ENCODE measurements around the gene STRIT1. TPM values are rescaled to one million over a fixed set of nuclear protein-coding genes. Genes with fewer than 3 reads are reported as not detected.
"Not testable (repeated sequence)": the region's sequence is repeated elsewhere in the genome, so short reads cannot be mapped to it uniquely, and the experiment has no call there.

STRIT1 gene
- total RNA-seq, 1 donor from 2014 or later = not detected

DNA sequence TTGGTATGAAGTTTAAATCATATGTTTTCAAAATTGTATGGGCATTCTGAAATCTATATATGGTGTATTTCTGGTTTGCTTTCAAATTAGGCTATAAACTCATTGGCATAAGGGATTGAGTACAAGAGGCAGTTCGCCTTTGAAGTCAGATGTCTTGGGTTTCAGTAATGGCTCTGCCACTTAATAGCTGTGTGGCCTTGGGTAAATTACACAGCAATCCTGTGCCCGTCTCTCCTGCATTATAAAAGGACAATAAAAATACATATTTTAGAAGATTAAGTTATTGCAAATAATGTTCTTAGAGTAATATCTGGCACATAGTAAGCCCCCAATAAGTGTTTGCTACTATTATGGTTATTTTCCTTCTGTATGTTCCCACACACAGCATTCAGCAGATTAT is 20.4 kb upstream of the STRIT1 start:
- intact Hi-C loops (cut with micrococcal nuclease) = no loop called here

GRCh38 chr3:155313300-155313699 is 19.8 kb upstream of the STRIT1 start:
- intact Hi-C loops (cut with micrococcal nuclease) = no loop called here

DNA sequence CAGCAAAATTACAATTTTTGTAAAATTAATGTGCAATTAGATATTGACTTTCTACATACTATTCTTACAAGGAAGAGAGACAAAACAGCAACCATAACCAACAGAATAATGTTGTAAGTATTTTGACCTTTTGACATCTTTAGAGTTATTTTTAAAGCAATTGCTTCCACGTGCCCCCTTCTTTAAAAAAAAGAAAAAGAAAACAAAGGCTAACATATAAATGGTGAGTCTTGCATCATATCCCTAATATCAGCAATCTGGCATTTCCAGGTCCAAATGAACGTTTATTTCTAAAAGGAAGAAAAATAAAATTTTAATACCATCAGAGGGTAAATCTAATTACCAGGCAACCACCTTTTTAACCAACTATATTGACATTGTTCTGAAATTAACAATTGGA is 19.3 kb upstream of the STRIT1 start:
- intact Hi-C loops (cut with micrococcal nuclease) = no loop called here

DNA sequence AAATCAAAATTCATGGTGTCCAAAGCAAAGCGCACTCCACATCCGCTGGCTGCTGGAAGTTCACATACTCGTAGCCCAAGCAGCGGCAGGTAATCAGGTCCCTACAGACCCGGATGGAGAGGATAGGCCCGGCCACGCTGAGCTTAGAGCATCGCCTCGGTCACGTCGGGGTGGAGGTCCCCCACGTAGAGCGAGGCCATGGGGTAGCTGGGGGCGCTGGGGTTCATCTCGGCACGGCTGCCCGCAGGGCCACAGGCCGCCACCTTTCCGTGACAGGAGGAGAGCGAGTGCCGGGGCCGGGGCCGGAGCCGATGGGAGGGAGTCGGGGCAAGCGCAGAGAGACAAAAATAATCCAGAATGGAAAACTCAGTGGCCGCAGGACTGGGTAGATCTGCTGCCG is 16.1 kb upstream of the STRIT1 start:
- intact Hi-C loops (cut with micrococcal nuclease) = no loop called here

- intact Hi-C loops (cut with micrococcal nuclease) = no loop called here
Measured at GRCh38 chr3:155308831-155309230, 15.3 kb upstream of the STRIT1 start.

GRCh38 chr3:155307183-155307582 is 13.7 kb upstream of the STRIT1 start:
- intact Hi-C loops (cut with micrococcal nuclease) = no loop called here

DNA sequence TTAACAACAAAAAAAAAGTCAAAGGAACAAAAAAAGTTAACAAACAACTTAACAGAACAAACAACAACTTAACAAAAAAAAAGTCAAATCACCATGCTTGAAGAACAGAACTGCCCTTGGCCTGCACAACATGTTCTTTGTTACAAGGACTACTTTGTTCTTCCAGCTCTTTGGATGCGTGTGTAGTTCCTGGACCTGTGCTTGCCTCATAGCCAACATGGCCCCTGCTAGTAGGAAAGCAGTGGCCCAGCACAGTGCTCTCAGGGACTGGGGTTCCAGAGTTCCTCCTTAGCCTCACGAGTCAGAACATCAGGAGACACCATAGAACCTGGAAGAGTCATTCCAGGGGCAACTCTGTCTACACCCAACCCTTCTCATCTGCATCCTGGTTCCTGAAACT is 10.9 kb upstream of the STRIT1 start:
- intact Hi-C loops (cut with micrococcal nuclease) = no loop called here

DNA sequence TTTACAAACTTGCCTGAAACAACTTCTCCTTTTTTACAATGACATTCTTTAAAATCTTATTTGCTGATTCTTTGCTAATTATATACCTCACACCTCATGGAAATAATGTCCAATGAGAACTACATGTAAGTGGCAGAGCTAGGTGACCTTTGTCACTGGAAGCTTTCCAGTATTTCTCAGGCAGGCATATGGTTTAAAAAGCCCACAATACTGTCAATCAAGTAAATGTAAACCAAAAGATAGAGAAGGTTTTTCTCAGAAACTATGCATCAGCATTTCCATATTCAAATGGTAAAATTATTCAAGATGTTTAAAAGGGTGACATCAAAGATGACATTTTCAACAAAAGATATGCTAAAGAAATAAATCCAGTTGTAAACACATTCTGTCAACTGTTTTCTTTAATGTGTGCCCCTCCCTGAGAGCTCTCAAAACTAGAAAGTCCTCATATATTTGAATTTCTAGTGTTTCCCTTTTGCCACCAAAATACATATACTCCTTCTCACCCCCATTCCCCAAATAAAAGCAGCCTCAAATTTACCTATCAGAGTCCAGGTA is 10.1 kb upstream of the STRIT1 start:
- intact Hi-C loops (cut with micrococcal nuclease) = no loop called here

GRCh38 chr3:155302891-155303290 is 9.4 kb upstream of the STRIT1 start:
- intact Hi-C loops (cut with micrococcal nuclease) = no loop called here

DNA sequence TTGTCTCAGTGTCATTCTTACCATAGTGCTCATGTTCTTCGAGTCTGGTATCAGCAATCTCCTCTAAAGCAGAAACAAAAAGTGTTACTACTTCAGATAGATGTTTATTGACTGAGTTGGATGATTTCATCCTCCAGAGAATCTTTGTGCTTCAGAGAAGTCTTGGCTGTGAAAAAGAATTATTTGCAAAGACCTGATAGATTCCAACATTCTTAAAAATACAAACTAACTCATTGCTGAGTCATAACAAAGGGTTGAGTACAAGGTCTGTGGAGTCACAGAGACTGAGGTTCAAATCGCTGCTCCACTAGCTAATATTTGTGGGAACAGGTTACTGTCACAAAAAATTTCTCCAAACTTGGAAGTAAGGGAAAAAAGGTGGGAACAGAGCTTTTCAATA is 9.0 kb upstream of the STRIT1 start:
- intact Hi-C loops (cut with micrococcal nuclease) = no loop called here

DNA sequence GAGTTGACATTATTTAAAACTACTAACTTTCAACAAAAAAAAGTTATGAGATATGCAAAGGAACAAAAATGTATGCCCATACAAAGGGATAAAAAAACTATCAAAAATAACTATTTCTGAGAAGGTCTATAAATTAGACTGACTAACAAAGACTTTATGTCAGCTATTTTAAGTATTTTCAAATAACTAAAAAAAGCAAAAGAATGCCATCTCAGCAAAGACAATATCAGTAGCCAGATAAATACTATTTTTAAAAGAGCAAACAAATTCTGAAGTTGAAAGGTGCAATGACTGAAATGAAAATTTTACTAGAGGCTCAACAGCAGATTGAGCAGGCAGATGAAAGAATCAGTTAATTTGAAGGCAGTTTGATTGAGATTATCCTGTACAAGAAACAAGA is 3.6 kb upstream of the STRIT1 start:
- intact Hi-C loops (cut with micrococcal nuclease) = no loop called here

DNA sequence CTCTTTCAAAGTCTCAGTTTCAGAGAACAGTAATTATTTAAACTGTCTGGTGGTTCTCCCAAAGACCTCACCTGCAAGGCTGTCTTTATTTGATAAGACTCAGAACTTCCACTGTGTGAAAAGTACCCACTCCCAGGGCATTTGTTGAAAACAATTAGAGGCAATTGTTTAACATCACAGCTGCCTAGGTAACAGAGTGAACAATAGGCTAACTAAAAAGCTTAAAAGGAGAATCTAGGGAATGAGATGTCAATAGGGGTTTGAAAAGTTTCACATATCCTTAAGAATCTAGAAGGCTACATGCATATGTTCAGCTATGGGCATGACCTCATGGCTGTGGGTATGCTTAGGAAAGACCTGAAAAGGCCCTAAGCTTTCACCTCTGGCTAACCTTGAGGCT is 2.9 kb upstream of the STRIT1 start:
- intact Hi-C loops (cut with micrococcal nuclease) = no loop called here

GRCh38 chr3:155292693-155293092 is 790 bp downstream of the STRIT1 start:
- intact Hi-C loops (cut with micrococcal nuclease) = no loop called here

- intact Hi-C loops (cut with micrococcal nuclease) = no loop called here
Measured at GRCh38 chr3:155292133-155292532, 1.4 kb downstream of the STRIT1 start.

DNA sequence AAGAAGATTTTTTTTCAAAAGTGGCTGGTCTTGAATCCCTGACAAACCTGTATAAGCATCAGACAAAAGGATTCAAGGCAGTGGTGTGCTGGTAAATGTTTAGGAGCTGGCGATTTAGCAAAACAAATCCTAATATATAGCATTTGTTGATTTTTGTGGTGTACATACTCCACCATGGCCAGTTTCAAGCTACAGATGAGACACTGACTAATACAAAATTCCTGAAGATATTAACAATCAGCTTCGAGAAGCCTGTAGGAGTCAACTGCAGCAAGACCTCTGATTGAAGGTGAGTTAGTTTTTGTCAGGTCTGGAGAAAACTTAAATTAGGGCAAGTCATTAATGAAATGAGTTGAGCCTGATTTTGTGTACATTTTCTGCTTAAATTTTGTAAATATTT is 6.7 kb downstream of the STRIT1 start:
- intact Hi-C loops (cut with micrococcal nuclease) = no loop called here

DNA sequence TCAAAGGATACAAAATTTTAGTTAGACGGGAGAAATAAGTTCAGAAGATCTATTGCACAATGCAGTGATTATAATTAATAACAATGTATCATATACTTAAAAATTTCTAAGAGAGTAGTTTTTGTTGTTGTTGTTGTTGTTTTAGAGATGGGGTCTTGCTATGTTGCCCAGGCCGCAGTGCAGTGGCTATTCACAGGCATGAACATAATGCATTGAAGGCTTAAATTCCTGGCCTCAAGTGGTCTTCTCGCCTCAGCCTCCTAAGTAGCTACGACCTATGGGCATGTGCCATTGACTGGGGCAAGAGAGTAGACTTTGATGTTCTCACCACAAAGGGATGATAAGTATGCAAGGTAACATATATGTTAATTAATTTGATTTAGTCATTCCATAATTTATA is 7.5 kb downstream of the STRIT1 start:
- intact Hi-C loops (cut with micrococcal nuclease) = no loop called here

GRCh38 chr3:155283092-155284056 is 10.1 kb downstream of the STRIT1 start:
- intact Hi-C loops (cut with micrococcal nuclease) = no loop called here

DNA sequence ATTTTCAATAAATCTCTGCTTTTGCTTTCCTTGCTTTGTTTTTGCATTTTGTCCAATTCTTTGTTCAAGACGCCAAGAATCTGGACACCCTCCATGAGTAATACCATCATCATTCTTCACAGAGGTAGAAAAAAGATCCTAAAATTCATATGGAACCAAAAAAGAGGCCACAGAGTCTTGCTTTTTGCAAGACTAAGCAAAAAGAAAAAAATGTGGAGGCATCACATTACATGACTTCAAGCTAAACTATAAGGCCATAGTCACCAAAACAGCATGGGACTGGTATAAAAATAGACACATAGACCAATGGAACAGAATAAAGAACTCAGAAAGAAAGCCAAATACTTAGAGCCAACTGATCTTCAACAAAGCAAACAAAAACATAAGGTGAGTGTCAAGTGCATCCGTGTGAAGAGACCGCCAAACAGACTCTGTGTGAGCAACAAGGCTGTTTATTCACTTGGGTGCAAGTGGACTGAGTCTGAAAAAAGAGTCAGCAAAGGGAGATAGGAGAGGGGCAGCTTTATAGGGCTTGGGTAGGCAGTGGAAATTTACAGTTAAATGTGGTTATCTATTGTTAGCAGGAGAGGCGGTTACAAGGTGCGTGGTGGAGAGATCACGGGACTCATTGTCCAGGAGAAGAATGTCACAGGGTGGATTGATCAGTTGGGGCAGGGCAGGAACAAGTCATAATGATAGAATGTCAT is 10.9 kb downstream of the STRIT1 start:
- intact Hi-C loops (cut with micrococcal nuclease) = no loop called here

DNA sequence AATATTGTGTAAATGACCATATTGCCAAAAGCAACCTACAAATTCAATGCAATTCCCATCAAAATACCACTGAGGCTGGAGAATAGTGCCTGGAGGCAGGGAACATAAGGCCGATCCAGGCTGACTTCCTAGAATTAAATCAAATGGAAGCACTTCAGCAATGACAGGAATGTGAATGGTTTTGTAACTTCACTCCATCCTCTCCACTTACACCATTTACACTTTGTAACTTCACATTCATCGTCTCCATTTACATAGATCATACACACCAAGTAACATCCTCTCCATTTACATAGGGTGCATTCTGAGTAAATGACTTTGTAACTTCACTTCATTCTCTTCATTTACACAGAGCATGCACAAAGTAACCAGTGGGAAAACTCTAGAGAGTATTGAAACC is 11.6 kb downstream of the STRIT1 start:
- intact Hi-C loops (cut with micrococcal nuclease) = no loop called here

DNA sequence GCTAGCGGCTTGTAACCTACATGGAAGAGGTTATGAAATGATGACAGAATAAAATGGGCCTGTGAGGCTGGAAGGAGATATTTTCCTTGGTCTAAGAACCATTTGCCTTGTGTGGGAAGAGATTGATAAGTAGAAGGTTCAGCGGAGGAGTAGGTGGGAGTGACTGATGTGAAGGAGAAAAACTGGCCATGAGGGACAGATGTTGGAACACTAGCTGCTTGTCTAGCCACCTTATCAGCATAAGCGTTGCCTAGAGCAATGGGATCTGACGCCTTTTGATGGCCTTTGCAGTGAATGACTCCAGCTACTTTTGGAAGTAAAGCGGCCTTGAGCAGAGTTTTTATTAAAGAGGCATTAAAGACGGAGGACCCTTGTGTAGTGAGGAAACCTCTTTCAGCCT is 17.4 kb downstream of the STRIT1 start:
- intact Hi-C loops (cut with micrococcal nuclease) = not testable (repeated sequence)

- intact Hi-C loops (cut with micrococcal nuclease) = not testable (repeated sequence)
Measured at GRCh38 chr3:155275159-155275754, 18.2 kb downstream of the STRIT1 start.

- intact Hi-C loops (cut with micrococcal nuclease) = not testable (repeated sequence)
Measured at GRCh38 chr3:155274435-155274834, 19.0 kb downstream of the STRIT1 start.

All from T-helper 2 cell treated with Interferon-gamma antibody and Interleukin-4, amounts not matched to agents 100 ng/mL and 5 ng/mL, for 36 hours (primary cell).